ENCODE results near the gene RNF39. TPM values are rescaled to one million over a fixed set of nuclear protein-coding genes. Genes with fewer than 3 reads are reported as not detected.

RNF39 gene
- polyA plus RNA-seq, 3 donors: 0.04 TPM; not detected in 2

GRCh38 chr6:30055513-30055912 is 20.1 kb downstream of the RNF39 start:
- H3K9me3 ChIP-seq (replicated peaks in 1 of 2; ENCODE audit: control insufficient read depth in 1 of 2, insufficient read depth in 1 of 2, low read length in 2 of 2): no peaks in the 10 kb centered on the region
- Mint-ChIP-seq H3K27ac (no peak overlapping the region), H3K4me1 (peaks cover 10% of the 10 kb centered on the region), H3K36me3 (peaks cover 26 to 28% of the 10 kb centered on the region in 2 donors), H3K9me3 (no peaks in the 10 kb centered on the region), H3K27me3 (ENCODE audit: low read depth in 3 of 3) (no peaks in the 10 kb centered on the region), H3K4me3 (no peak overlapping the region)
- H3K27me3 ChIP-seq (ENCODE audit: control insufficient read depth in 2 of 2, insufficient read depth in 2 of 2, low read length in 2 of 2): no peaks in the 10 kb centered on the region
- no peak overlapping the region for H3K27ac ChIP-seq (ENCODE audit: low read depth in 1 of 2, low read length in 2 of 2)
- no peak for DNase-seq
- intact Hi-C loops (cut with micrococcal nuclease): no loop called here
- no peak overlapping the region for H3K4me2 ChIP-seq (replicated peaks; ENCODE audit: extremely low read depth, low read length, poor library complexity, severe bottlenecking)
- peaks cover 7 to 10% of the 10 kb centered on the region in 2 donors for H3K4me1 ChIP-seq (ENCODE audit: control insufficient read depth in 1 of 2, insufficient read depth in 2 of 2, low read length in 2 of 2)
- WGBS (ENCODE audit: insufficient coverage): no CpG with 5 or more reads among the region's 1 CpG
- TF ChIP-seq CTCF (IDR thresholded peaks at IDR 0.05): no peak
- H3K9ac ChIP-seq (ENCODE audit: insufficient read depth, low read length, poor library complexity, severe bottlenecking): no peak overlapping the region
- no peak overlapping the region for H2AFZ ChIP-seq (ENCODE audit: insufficient read depth, low read depth, low read length, poor library complexity, severe bottlenecking)
- peaks cover 10% of the 10 kb centered on the region for H3K79me2 ChIP-seq (ENCODE audit: insufficient read depth, low read length)
- no peak overlapping the region for H3K4me3 ChIP-seq (replicated peaks in 1 of 3; ENCODE audit: low read depth in 2 of 3, low read length in 3 of 3)
- H3K36me3 ChIP-seq (replicated peaks in 1 of 2; ENCODE audit: control insufficient read depth in 1 of 2, insufficient read depth in 2 of 2, low read length in 2 of 2): peaks cover 0 to 38% of the 10 kb centered on the region in 2 donors
- H4K20me1 ChIP-seq (ENCODE audit: insufficient read depth, low read length): no peaks in the 10 kb centered on the region

- H3K27ac ChIP-seq (ENCODE audit: low read depth in 1 of 2, low read length in 2 of 2): no peak overlapping the region
- no peak overlapping the region for H3K9ac ChIP-seq (ENCODE audit: insufficient read depth, low read length, poor library complexity, severe bottlenecking)
- TF ChIP-seq CTCF (IDR thresholded peaks at IDR 0.05): no peak
- H3K9me3 ChIP-seq (replicated peaks in 1 of 2; ENCODE audit: control insufficient read depth in 1 of 2, insufficient read depth in 1 of 2, low read length in 2 of 2): no peaks in the 10 kb centered on the region
- H3K27me3 ChIP-seq (ENCODE audit: control insufficient read depth in 2 of 2, insufficient read depth in 2 of 2, low read length in 2 of 2): no peaks in the 10 kb centered on the region
- Mint-ChIP-seq H3K9me3 (no peaks in the 10 kb centered on the region), H3K36me3 (peaks cover 26 to 28% of the 10 kb centered on the region in 2 donors), H3K27me3 (ENCODE audit: low read depth in 3 of 3) (no peaks in the 10 kb centered on the region), H3K4me1 (no peaks in the 10 kb centered on the region), H3K4me3 (no peak overlapping the region), H3K27ac (no peak overlapping the region)
- H3K4me3 ChIP-seq (replicated peaks in 1 of 3; ENCODE audit: low read depth in 2 of 3, low read length in 3 of 3): no peak overlapping the region
- WGBS (ENCODE audit: insufficient coverage): no CpG with 5 or more reads among the region's 3 CpGs
- intact Hi-C loops (cut with micrococcal nuclease): no loop called here
- H4K20me1 ChIP-seq (ENCODE audit: insufficient read depth, low read length): no peaks in the 10 kb centered on the region
- peaks cover 0 to 38% of the 10 kb centered on the region in 2 donors for H3K36me3 ChIP-seq (replicated peaks in 1 of 2; ENCODE audit: control insufficient read depth in 1 of 2, insufficient read depth in 2 of 2, low read length in 2 of 2)
- no peak for DNase-seq
- H2AFZ ChIP-seq (ENCODE audit: insufficient read depth, low read depth, low read length, poor library complexity, severe bottlenecking): no peak overlapping the region
- H3K4me1 ChIP-seq (ENCODE audit: control insufficient read depth in 1 of 2, insufficient read depth in 2 of 2, low read length in 2 of 2): no peaks in the 10 kb centered on the region
- no peaks in the 10 kb centered on the region for H3K79me2 ChIP-seq (ENCODE audit: insufficient read depth, low read length)
- no peak overlapping the region for H3K4me2 ChIP-seq (replicated peaks; ENCODE audit: extremely low read depth, low read length, poor library complexity, severe bottlenecking)
Observed at GRCh38 chr6:30053682-30054081, 21.9 kb downstream of the RNF39 start.
